OCI-LY7 (cell line): ENCODE measurements around the gene KIF5A.

ENCODE experiments used
- EZH2phosphoT487 ChIP-seq: fragments of 200-600 bp; sonication (generic); IDR thresholded peaks from 2 replicates; pipeline ENCODE4 v1.6.1; 2018; ENCODE audit warnings: low read depth, borderline replicate concordance, mild to moderate bottlenecking, mixed run types, antibody characterized with exemption, low read length, moderate library complexity, mixed read lengths
- TF ChIP-seq, protein P1 (sequence below): fragments of 200-600 bp; sonication (generic); conservative IDR thresholded peaks from 2 replicates; pipeline ENCODE4 v1.5.1; 2014; ENCODE audit warnings: mild to moderate bottlenecking, antibody characterized with exemption, low read length, moderate library complexity, mixed read lengths

DNA sequence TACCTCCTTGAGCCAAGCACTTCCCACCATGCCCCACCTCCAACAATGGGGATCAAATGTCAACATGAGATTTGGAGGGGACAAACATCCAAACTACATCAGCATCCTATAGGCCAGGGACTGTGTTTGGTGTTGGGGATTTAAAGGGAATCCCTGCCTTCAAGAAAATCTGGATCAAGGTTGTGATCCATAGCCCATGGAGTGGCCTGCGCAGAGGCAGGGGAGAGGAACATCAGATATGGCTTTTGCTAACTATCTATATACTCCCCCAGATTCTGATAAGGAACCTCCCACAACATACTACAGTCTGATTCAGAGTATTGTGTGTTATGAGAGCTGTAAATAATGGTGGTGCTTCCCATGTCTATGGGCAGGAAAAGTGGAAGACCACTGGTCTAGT lies 5.1 kb downstream of the KIF5A start:
- TF ChIP-seq, protein P1, sequence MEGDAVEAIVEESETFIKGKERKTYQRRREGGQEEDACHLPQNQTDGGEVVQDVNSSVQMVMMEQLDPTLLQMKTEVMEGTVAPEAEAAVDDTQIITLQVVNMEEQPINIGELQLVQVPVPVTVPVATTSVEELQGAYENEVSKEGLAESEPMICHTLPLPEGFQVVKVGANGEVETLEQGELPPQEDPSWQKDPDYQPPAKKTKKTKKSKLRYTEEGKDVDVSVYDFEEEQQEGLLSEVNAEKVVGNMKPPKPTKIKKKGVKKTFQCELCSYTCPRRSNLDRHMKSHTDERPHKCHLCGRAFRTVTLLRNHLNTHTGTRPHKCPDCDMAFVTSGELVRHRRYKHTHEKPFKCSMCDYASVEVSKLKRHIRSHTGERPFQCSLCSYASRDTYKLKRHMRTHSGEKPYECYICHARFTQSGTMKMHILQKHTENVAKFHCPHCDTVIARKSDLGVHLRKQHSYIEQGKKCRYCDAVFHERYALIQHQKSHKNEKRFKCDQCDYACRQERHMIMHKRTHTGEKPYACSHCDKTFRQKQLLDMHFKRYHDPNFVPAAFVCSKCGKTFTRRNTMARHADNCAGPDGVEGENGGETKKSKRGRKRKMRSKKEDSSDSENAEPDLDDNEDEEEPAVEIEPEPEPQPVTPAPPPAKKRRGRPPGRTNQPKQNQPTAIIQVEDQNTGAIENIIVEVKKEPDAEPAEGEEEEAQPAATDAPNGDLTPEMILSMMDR = no peak
- no peak for TF ChIP-seq EZH2phosphoT487
